GM12874 (cell line): ENCODE measurements around the gene L2HGDH.

Experiments used
- CTCF ChIP-seq: IDR thresholded peaks from 2 replicates; pipeline ENCODE4 v1.5.1; 2011; ENCODE audit warnings: low read depth, mild to moderate bottlenecking, control low read depth, low read length, moderate library complexity; ENCODE audit not compliant: insufficient read depth

L2HGDH gene

GRCh38 chr14:50225974-50226297 lies 86.1 kb downstream of the L2HGDH start:
- no peak for TF ChIP-seq CTCF

DNA sequence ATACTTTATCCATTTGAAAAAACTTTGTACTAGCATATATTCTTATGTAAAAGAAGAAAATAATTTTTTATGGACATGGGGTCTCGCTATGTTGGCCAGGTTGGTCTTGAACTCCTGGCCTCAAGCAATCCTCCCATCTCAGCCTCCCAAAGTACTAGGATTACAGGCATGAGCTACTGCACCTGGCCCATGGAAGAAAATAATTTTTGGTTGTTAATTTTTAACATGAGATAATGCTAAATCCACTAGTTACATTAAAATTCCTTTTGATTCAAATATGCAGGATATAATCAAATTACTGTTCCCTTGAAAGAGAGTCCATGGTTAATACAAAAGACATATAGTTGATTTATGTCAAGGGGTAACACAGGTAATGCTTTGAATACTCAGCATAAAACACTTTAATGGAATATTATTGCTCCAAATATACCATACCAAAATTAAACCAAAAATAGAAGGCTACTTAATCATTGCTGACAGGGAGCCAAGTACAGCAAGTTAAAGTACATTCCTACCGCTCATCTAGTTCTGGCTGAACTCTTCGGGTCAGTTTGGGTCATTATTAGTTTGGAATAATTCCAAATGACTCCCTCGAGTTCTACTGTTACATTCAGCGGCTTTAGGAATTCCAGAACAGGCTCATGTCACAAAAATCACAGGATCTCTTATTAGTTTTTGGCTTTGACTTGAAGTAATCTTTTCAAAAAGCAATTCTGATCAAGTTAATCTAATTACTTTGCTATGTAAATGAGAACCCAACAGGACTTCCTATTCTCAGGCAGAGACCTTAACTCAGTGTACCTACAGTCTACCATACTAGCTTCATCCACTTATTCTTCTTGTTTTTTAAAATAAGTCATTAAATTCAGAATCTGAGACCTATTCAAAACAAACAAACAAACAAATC lies 86.7 kb downstream of the L2HGDH start:
- no peak for TF ChIP-seq CTCF

DNA sequence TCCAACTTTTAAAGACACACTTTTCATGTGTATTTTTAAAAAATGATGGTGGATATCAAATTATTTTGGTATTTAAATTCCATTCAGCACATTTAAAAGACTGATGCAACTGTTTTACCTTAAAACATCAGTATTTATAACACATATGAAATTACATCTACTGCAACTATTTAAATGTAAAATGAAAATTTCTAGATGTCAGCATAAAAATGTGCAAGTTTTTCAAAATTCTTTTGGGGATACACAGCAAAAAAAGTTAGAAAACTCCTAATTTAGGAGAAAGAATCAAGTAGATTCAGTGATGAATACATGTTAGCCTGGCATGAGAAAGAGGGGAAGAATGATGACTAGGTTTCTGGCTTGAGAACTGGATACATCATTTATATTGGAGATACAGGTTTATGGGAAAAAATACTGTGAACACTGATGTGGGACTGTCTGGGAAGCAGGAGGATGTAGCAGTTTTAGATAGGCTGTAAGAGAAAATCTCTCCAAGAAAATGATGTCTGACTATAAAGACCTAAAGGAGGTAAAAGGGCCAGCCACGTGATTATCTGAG lies 89.9 kb downstream of the L2HGDH start:
- TF ChIP-seq CTCF: no peak

GRCh38 chr14:50218501-50218900 lies 93.5 kb downstream of the L2HGDH start:
- no peak for TF ChIP-seq CTCF

GRCh38 chr14:50215416-50215815 lies 96.6 kb downstream of the L2HGDH start:
- TF ChIP-seq CTCF: no peak

GRCh38 chr14:50213795-50214194 lies 98.2 kb downstream of the L2HGDH start:
- no peak for TF ChIP-seq CTCF

DNA sequence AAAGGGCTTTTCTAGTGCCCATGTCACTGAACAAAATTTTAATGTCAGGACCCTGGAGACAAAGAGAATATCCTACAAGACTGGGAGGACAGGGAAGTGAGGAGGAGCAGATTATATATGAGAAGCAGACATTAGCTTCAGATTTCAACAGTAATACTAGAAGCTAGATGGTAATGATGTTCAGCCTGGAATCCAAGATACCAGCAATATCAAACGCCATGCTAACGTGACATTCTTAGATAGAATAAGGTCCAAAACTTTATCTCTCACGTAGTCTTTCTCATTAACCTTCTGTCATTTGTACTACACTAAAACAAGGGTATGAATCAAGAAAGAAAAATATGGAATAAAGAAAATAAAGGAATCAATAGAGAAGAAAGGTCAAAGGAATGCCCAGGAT lies 99.3 kb downstream of the L2HGDH start:
- no peak for TF ChIP-seq CTCF
